Measurements from ENCODE around the gene NOXA1. TPM values are rescaled to one million over a fixed set of nuclear protein-coding genes. Genes with fewer than 3 reads are reported as not detected.

NOXA1 gene
- total and polyA plus RNA-seq, 4 donors, result 1.3 to 3.6 (median 2.4) TPM

GRCh38 chr9:137459601-137460362, 36.6 kb downstream of the NOXA1 start (continued):
- TF ChIP-seq EGR1 (IDR thresholded peaks at IDR 0.05; ENCODE audit: low read depth in 2 of 2) (no peak), NR2F2 (IDR thresholded peaks at IDR 0.05) (no peak), ZBTB33 (IDR thresholded peaks at IDR 0.05) (no peak)

GRCh38 chr9:137460363-137461315, 37.4 kb downstream of the NOXA1 start:
- H3K36me3 ChIP-seq (ENCODE audit: control insufficient read depth in 4 of 4, insufficient read depth in 3 of 4, low read depth in 1 of 4, low read length in 3 of 4), result peaks cover 0 to 6% (median 1%) of the 10 kb centered on the region in 4 donors
- H3K9ac ChIP-seq (ENCODE audit: low read depth in 1 of 2, low read length in 2 of 2), result no peak overlapping the region
- peaks cover 8 to 34% (median 23%) of the 10 kb centered on the region in 4 donors for H3K4me1 ChIP-seq (ENCODE audit: control insufficient read depth in 4 of 4, insufficient read depth in 4 of 4, low read length in 3 of 4)
- no peaks in the 10 kb centered on the region for H3K9me3 ChIP-seq (ENCODE audit: control insufficient read depth in 4 of 4, low read length in 3 of 4)
- no peaks in the 10 kb centered on the region for H3K27me3 ChIP-seq (ENCODE audit: control insufficient read depth in 4 of 4, insufficient read depth in 4 of 4, low read length in 3 of 4)
- WGBS, result 96% methylated on average over 31 of the region's 31 CpGs
- TF ChIP-seq NR2F2 (IDR thresholded peaks at IDR 0.05) (no peak), SP1 (IDR thresholded peaks at IDR 0.05) (no peak), FOXA2 (IDR thresholded peaks at IDR 0.05) (no peak), ATF3 (IDR thresholded peaks at IDR 0.05) (no peak), FOXA1 (IDR thresholded peaks at IDR 0.05) (no peak), GABPA (IDR thresholded peaks at IDR 0.05 in 1 of 2, conservative IDR thresholded peaks at IDR 0.05 in 1 of 2) (no peak), YY1 (IDR thresholded peaks at IDR 0.05) (no peak), HNF4A (conservative IDR thresholded peaks at IDR 0.05) (no peak), JUND (IDR thresholded peaks at IDR 0.05) (no peak), CTCF (IDR thresholded peaks at IDR 0.05; ENCODE audit: low read depth, low read length, missing input control) (no peak), ZBTB33 (IDR thresholded peaks at IDR 0.05) (no peak), EGR1 (IDR thresholded peaks at IDR 0.05; ENCODE audit: low read depth in 2 of 2) (no peak), TAF1 (conservative IDR thresholded peaks at IDR 0.05) (no peak), MAX (IDR thresholded peaks at IDR 0.05) (no peak), RAD21 (IDR thresholded peaks at IDR 0.05) (no peak), HNF4G (IDR thresholded peaks at IDR 0.05) (no peak), REST (IDR thresholded peaks at IDR 0.05) (no peak)
- no peak overlapping the region for H3K4me3 ChIP-seq (ENCODE audit: low read depth in 1 of 3, low read length in 3 of 3)
- DNase-seq (ENCODE audit: low spot score), result no peak
- no peak overlapping the region for H3K27ac ChIP-seq (ENCODE audit: low read depth in 1 of 2, low read length in 2 of 2)

Data from liver (tissue), 9 donors.